ENCODE measurements around the gene FA2H.
"Not testable (repeated sequence)": the region's sequence is repeated elsewhere in the genome, so short reads cannot be mapped to it uniquely, and the experiment has no call there.

The FA2H gene

GRCh38 chr16:74768239-74768638 is 6.4 kb downstream of the FA2H start:
- no peaks in the 10 kb centered on the region for H3K4me1 ChIP-seq (ENCODE audit: control insufficient read depth, insufficient read depth, low read length)
- no peak overlapping the region for H3K9ac ChIP-seq (ENCODE audit: low read length)
- H3K27me3 ChIP-seq (replicated peaks; ENCODE audit: control insufficient read depth, insufficient read depth, low read length) = peaks cover 75% of the 10 kb centered on the region
- no peaks in the 10 kb centered on the region for H3K9me3 ChIP-seq (ENCODE audit: control insufficient read depth, low read length)
- no peak overlapping the region for H3K4me3 ChIP-seq (ENCODE audit: low read length)
- DNase-seq (ENCODE audit: low read depth) = no peak
- H3K36me3 ChIP-seq (ENCODE audit: control insufficient read depth, insufficient read depth, low read length, severe bottlenecking) = no peaks in the 10 kb centered on the region

DNA sequence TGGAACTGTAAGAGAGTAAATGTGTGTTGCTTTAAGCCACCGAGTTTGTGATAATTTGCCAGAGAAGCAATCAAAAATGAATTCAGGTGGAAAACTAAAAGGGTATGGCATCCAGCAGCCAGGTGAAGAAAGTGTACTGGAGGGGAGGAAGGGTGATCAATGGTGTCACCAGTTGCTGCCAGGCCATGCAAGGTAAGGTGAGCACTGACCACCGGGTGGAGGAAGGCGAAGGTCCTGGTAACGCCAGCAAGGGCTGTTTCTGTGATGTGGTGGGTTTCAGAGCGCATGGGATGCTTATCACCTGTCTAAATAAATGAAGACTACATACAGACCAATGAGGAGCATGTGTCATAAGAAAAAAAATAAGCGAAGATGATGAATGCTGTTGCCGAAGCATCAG is 6.9 kb downstream of the FA2H start:
- no peak for DNase-seq (ENCODE audit: low read depth)
- peaks cover 71% of the 10 kb centered on the region for H3K27me3 ChIP-seq (replicated peaks; ENCODE audit: control insufficient read depth, insufficient read depth, low read length)
- H3K4me1 ChIP-seq (ENCODE audit: control insufficient read depth, insufficient read depth, low read length) = no peaks in the 10 kb centered on the region
- no peaks in the 10 kb centered on the region for H3K9me3 ChIP-seq (ENCODE audit: control insufficient read depth, low read length)
- H3K9ac ChIP-seq (ENCODE audit: low read length) = no peak overlapping the region
- no peak overlapping the region for H3K4me3 ChIP-seq (ENCODE audit: low read length)
- no peaks in the 10 kb centered on the region for H3K36me3 ChIP-seq (ENCODE audit: control insufficient read depth, insufficient read depth, low read length, severe bottlenecking)

DNA sequence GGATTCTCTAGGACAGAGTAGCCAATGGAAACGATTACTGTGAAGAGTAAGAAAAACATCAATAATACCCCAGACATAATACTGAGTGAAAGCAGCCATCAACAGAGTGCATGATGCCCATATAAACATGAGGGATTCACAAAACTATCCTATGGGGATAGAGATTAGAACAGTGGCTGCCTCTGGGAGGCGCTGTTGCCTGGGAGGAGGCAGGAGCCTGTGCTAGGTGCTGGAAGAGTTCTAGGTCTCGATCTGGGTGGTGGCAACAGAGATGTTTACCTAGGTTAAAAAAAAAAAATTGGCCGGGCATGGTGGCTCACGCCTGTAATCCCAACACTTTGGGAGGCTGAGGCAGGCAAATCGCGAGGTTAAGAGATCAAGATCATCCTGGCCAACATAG is 7.9 kb downstream of the FA2H start:
- no peaks in the 10 kb centered on the region for H3K4me1 ChIP-seq (ENCODE audit: control insufficient read depth, insufficient read depth, low read length)
- no peaks in the 10 kb centered on the region for H3K36me3 ChIP-seq (ENCODE audit: control insufficient read depth, insufficient read depth, low read length, severe bottlenecking)
- H3K4me3 ChIP-seq (ENCODE audit: low read length) = no peak overlapping the region
- no peak overlapping the region for H3K9ac ChIP-seq (ENCODE audit: low read length)
- no peak for DNase-seq (ENCODE audit: low read depth)
- H3K9me3 ChIP-seq (ENCODE audit: control insufficient read depth, low read length) = no peaks in the 10 kb centered on the region
- H3K27me3 ChIP-seq (replicated peaks; ENCODE audit: control insufficient read depth, insufficient read depth, low read length) = peaks cover 64% of the 10 kb centered on the region

DNA sequence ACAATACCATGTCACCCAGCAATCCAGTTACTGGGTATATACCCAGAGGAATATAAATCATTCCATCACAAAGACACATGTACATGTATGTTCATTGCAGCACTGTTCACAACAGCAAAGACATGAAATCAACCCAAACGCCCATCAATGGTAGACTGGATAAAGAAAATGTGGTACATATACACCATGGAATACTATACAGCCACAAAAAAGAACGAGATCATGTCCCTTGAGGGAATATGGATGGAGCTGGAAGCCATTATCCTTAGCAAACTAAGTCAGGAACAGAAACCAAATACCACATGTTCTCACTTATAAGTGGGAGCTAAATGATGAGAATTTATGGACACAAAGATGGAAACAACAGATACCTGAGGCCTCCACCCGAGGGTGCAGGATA is 10.4 kb downstream of the FA2H start:
- not testable (repeated sequence) for H3K4me3 ChIP-seq (ENCODE audit: low read length); H3K36me3 ChIP-seq (ENCODE audit: control insufficient read depth, insufficient read depth, low read length, severe bottlenecking); DNase-seq (ENCODE audit: low read depth); H3K4me1 ChIP-seq (ENCODE audit: control insufficient read depth, insufficient read depth, low read length); H3K9me3 ChIP-seq (ENCODE audit: control insufficient read depth, low read length); H3K9ac ChIP-seq (ENCODE audit: low read length)
- peaks cover 52% of the 10 kb centered on the region for H3K27me3 ChIP-seq (replicated peaks; ENCODE audit: control insufficient read depth, insufficient read depth, low read length)

DNA sequence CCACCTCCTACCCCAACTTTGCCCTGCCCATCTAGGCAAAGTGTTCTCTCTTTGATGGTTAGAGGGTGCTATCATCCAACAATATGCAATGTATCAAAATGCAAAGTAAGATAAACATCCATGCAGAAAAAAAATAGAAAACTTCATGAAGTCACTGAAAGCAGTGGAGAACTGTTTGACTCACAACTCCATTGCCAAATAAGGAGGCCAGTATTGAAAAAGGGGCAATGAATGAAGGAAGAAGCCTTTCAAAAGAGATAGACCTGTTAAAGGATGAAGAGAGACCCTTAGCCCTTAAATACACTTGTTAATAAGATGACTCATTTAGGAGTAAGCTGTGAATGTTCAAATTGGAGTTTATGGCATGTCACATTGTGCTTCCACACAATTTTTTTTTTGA is 13.0 kb downstream of the FA2H start:
- no peak overlapping the region for H3K9ac ChIP-seq (ENCODE audit: low read length)
- H3K27me3 ChIP-seq (replicated peaks; ENCODE audit: control insufficient read depth, insufficient read depth, low read length) = peaks cover 39% of the 10 kb centered on the region
- no peaks in the 10 kb centered on the region for H3K4me1 ChIP-seq (ENCODE audit: control insufficient read depth, insufficient read depth, low read length)
- no peaks in the 10 kb centered on the region for H3K9me3 ChIP-seq (ENCODE audit: control insufficient read depth, low read length)
- DNase-seq (ENCODE audit: low read depth) = no peak
- H3K36me3 ChIP-seq (ENCODE audit: control insufficient read depth, insufficient read depth, low read length, severe bottlenecking) = no peaks in the 10 kb centered on the region
- no peak overlapping the region for H3K4me3 ChIP-seq (ENCODE audit: low read length)

DNA sequence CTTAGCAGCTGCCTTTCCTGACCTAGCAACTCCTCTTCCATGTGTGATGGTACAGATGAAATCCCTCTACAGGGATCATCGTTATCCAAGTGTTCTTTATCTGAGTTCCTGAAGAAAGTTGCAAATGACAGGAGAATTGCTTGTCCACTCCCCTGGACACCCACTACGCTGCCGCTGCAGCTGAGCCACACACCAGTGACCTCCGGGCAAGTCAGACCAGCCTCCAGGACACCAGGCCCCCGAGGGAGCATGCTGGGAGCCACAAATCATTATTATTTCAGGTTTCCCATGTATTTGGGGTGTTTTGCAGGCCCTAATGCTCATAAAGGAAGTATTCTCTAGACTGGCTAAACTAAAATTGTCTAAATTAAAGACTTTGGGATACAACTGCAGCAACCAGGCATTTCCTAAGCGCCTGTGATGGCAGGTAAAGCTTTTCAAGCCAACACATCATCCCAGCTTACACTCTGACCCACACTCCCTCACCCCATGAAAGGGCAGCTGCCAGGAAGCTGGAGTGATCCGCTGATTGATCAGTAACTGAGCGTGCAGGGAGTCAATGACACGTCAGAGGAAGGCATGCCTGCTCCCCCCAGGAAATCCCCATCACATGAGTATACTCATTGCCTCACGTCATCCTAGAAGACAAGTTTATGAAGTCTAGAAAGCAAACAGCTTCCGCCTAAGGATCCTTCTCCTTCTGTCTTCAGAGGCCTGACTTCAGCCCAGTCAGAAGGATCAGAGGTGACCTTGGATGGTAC is 14.4 kb downstream of the FA2H start:
- H3K4me3 ChIP-seq (ENCODE audit: low read length) = no peak overlapping the region
- H3K4me1 ChIP-seq (ENCODE audit: control insufficient read depth, insufficient read depth, low read length) = no peaks in the 10 kb centered on the region
- peaks cover 30% of the 10 kb centered on the region for H3K27me3 ChIP-seq (replicated peaks; ENCODE audit: control insufficient read depth, insufficient read depth, low read length)
- H3K9ac ChIP-seq (ENCODE audit: low read length) = no peak overlapping the region
- no peaks in the 10 kb centered on the region for H3K36me3 ChIP-seq (ENCODE audit: control insufficient read depth, insufficient read depth, low read length, severe bottlenecking)
- no peak for DNase-seq (ENCODE audit: low read depth)
- H3K9me3 ChIP-seq (ENCODE audit: control insufficient read depth, low read length) = no peaks in the 10 kb centered on the region

DNA sequence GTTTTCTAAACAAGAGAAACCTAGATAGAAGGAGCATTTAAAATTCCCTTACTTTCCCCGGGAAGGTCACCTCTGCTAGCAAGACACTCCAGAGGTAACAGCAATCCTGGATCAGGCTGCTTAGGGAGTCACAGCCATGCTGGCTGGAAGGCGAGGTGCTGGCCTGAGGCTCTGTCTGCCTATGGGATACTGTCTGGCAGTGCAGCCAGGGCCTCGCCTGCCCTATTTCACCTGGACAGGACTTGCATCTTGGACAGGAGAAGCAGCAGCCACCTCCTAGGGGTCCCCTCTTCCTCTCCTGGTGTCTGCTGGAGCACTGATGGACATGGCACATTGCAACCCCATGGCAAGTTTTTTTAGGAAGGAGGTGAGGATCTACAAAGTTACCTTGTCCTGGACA is 15.1 kb downstream of the FA2H start:
- peaks cover 30% of the 10 kb centered on the region for H3K27me3 ChIP-seq (replicated peaks; ENCODE audit: control insufficient read depth, insufficient read depth, low read length)
- no peak overlapping the region for H3K4me3 ChIP-seq (ENCODE audit: low read length)
- no peak for DNase-seq (ENCODE audit: low read depth)
- H3K4me1 ChIP-seq (ENCODE audit: control insufficient read depth, insufficient read depth, low read length) = no peaks in the 10 kb centered on the region
- H3K9me3 ChIP-seq (ENCODE audit: control insufficient read depth, low read length) = no peaks in the 10 kb centered on the region
- no peaks in the 10 kb centered on the region for H3K36me3 ChIP-seq (ENCODE audit: control insufficient read depth, insufficient read depth, low read length, severe bottlenecking)
- no peak overlapping the region for H3K9ac ChIP-seq (ENCODE audit: low read length)

GRCh38 chr16:74758801-74759200 is 15.8 kb downstream of the FA2H start:
- no peak for DNase-seq (ENCODE audit: low read depth)
- peaks cover 22% of the 10 kb centered on the region for H3K27me3 ChIP-seq (replicated peaks; ENCODE audit: control insufficient read depth, insufficient read depth, low read length)
- H3K4me3 ChIP-seq (ENCODE audit: low read length) = no peak overlapping the region

DNA sequence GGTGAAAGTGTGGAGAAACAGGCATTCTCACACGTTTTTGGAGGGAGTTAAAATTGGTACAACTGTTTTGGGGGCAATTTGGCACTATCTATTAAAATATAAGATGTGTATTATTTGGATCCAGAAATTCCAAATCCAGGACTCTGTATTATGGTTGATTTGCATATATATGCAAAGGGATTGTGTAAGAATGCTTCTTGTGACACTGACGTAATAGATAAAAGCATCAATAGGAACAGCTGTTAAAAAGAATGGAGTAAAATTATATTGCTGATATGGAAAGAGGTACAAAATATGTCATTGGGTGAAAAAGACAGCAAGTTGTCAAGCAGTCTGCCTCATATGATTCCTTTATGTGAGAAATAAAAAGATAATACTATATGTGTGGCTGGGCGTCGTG is 17.3 kb downstream of the FA2H start:
- Histone ChIP-seq H3K4me1 (ENCODE audit: control insufficient read depth, insufficient read depth, low read length) (no peaks in the 10 kb centered on the region), H3K4me3 (ENCODE audit: low read length) (no peak overlapping the region), H3K9ac (ENCODE audit: low read length) (no peak overlapping the region), H3K9me3 (ENCODE audit: control insufficient read depth, low read length) (no peaks in the 10 kb centered on the region), H3K27me3 (replicated peaks; ENCODE audit: control insufficient read depth, insufficient read depth, low read length) (peaks cover 35% of the 10 kb centered on the region), H3K36me3 (ENCODE audit: control insufficient read depth, insufficient read depth, low read length, severe bottlenecking) (no peaks in the 10 kb centered on the region)
- no peak for DNase-seq (ENCODE audit: low read depth)

More at GRCh38 chr16:74758801-74759200, 15.8 kb downstream of the FA2H start:
- H3K9me3 ChIP-seq (ENCODE audit: control insufficient read depth, low read length) = no peaks in the 10 kb centered on the region
- H3K4me1 ChIP-seq (ENCODE audit: control insufficient read depth, insufficient read depth, low read length) = no peaks in the 10 kb centered on the region
- H3K36me3 ChIP-seq (ENCODE audit: control insufficient read depth, insufficient read depth, low read length, severe bottlenecking) = no peaks in the 10 kb centered on the region
- no peak overlapping the region for H3K9ac ChIP-seq (ENCODE audit: low read length)

- H3K27me3 ChIP-seq (replicated peaks; ENCODE audit: control insufficient read depth, insufficient read depth, low read length) = peaks cover 46% of the 10 kb centered on the region
- no peaks in the 10 kb centered on the region for H3K36me3 ChIP-seq (ENCODE audit: control insufficient read depth, insufficient read depth, low read length, severe bottlenecking)
- no peaks in the 10 kb centered on the region for H3K9me3 ChIP-seq (ENCODE audit: control insufficient read depth, low read length)
- H3K4me1 ChIP-seq (ENCODE audit: control insufficient read depth, insufficient read depth, low read length) = no peaks in the 10 kb centered on the region
- no peak overlapping the region for H3K4me3 ChIP-seq (ENCODE audit: low read length)
- no peak for DNase-seq (ENCODE audit: low read depth)
- H3K9ac ChIP-seq (ENCODE audit: low read length) = no peak overlapping the region
These were observed 18.4 kb downstream of the FA2H start for GRCh38 chr16:74756203-74756602.

- H3K9me3 ChIP-seq (ENCODE audit: control insufficient read depth, low read length) = no peaks in the 10 kb centered on the region
- DNase-seq (ENCODE audit: low read depth) = no peak
- H3K4me1 ChIP-seq (ENCODE audit: control insufficient read depth, insufficient read depth, low read length) = peaks cover 6% of the 10 kb centered on the region
- no peak overlapping the region for H3K4me3 ChIP-seq (ENCODE audit: low read length)
- no peak overlapping the region for H3K9ac ChIP-seq (ENCODE audit: low read length)
- no peaks in the 10 kb centered on the region for H3K36me3 ChIP-seq (ENCODE audit: control insufficient read depth, insufficient read depth, low read length, severe bottlenecking)
- H3K27me3 ChIP-seq (replicated peaks; ENCODE audit: control insufficient read depth, insufficient read depth, low read length) = peaks cover 37% of the 10 kb centered on the region
These were observed 21.4 kb downstream of the FA2H start for GRCh38 chr16:74753180-74753579.

- DNase-seq (ENCODE audit: low read depth) = no peak
- H3K9me3 ChIP-seq (ENCODE audit: control insufficient read depth, low read length) = no peaks in the 10 kb centered on the region
- no peaks in the 10 kb centered on the region for H3K36me3 ChIP-seq (ENCODE audit: control insufficient read depth, insufficient read depth, low read length, severe bottlenecking)
- peaks cover 6% of the 10 kb centered on the region for H3K4me1 ChIP-seq (ENCODE audit: control insufficient read depth, insufficient read depth, low read length)
- peaks cover 41% of the 10 kb centered on the region for H3K27me3 ChIP-seq (replicated peaks; ENCODE audit: control insufficient read depth, insufficient read depth, low read length)
- H3K9ac ChIP-seq (ENCODE audit: low read length) = no peak overlapping the region
- H3K4me3 ChIP-seq (ENCODE audit: low read length) = no peak overlapping the region
These were observed 21.9 kb downstream of the FA2H start for GRCh38 chr16:74752756-74753155.
